Measurements from ENCODE around the gene PAFAH1B2.

DNA sequence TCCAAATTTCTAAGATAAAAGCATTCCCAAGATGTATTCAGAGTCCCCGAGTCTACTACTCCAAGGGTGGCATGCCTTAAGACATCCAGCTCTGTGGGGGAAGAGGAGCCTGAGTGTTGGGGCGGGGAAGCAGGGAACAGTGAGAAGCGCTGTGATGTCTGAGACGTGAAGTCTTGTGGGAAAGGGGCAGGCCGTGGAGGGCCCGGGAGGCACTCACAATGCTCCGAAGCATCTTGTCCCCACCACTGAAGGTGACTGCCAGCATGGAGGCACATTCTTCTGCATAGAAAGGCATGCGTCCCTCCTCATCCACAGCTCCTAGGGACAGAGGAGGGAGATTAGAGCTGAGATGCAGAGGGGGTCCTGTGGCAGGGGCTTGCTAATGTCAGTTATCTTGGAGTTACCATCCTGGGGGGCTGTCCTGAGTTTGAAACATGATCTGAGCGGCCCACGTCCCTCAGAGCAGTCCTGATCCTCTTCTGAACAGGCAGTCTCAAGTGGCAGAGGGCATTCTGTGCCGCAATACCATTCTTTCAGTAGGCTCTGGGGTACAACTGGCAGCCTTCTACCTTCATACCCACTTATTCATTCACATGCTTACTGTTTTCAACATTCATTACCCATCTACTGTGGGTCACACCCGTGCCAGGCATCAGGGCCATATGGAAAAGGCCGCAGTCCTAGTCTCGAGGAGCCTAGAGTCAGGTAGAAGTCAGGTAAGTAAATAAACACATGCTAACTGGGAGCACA lies 79.1 kb downstream of the PAFAH1B2 start:
- TF ChIP-seq, protein P1, sequence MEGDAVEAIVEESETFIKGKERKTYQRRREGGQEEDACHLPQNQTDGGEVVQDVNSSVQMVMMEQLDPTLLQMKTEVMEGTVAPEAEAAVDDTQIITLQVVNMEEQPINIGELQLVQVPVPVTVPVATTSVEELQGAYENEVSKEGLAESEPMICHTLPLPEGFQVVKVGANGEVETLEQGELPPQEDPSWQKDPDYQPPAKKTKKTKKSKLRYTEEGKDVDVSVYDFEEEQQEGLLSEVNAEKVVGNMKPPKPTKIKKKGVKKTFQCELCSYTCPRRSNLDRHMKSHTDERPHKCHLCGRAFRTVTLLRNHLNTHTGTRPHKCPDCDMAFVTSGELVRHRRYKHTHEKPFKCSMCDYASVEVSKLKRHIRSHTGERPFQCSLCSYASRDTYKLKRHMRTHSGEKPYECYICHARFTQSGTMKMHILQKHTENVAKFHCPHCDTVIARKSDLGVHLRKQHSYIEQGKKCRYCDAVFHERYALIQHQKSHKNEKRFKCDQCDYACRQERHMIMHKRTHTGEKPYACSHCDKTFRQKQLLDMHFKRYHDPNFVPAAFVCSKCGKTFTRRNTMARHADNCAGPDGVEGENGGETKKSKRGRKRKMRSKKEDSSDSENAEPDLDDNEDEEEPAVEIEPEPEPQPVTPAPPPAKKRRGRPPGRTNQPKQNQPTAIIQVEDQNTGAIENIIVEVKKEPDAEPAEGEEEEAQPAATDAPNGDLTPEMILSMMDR (IDR thresholded peaks at IDR 0.05), result no peak
- TF ChIP-seq POLR2A (IDR thresholded peaks at IDR 0.05), result no peak

Data from body of pancreas (tissue), 4 donors.